Right lobe of liver (tissue), 6 donors: Measurements from ENCODE around the gene RHBDL1. TPM values are rescaled to one million over a fixed set of nuclear protein-coding genes. Genes with fewer than 3 reads are reported as not detected.
A peak's percentile ranks its signal among the peaks of the same experiment; 100 is the strongest.

ENCODE experiments used
- ATAC-seq, 4 donors: fragments of 200-7000 bp; cut with Tn5 transposase; one replicate each; pipeline ENCODE4 v1.9.1; 2020; ENCODE audit warnings: mild to moderate bottlenecking in 4 of 4, moderate library complexity in 4 of 4
- DNase-seq, 3 donors: peaks; one replicate each; pipeline ENCODE4 v3.0.0-alpha.2; 2020
- H3K27ac ChIP-seq, 3 donors: fragments of 200-600 bp; one replicate each; pipeline ENCODE4 v1.8.0; 2022
- H3K27me3 ChIP-seq, 2 donors: fragments of 200-600 bp; one replicate each; pipeline ENCODE4 v1.8.0; 2022
- H3K36me3 ChIP-seq, 4 donors: fragments of 200-600 bp; sonication (generic) in 1 of 4; one replicate each; pipeline versions ENCODE4 v1.5.1 to v1.8.0; 2017 to 2022; ENCODE audit warnings: control low read depth in 1 of 4
- H3K4me1 ChIP-seq, 4 donors: fragments of 200-600 bp; sonication (generic) in 1 of 4; one replicate each; pipeline versions ENCODE4 v1.5.1 to v1.8.0; 2017 to 2022; ENCODE audit warnings: control low read depth in 1 of 4
- H3K4me3 ChIP-seq, 3 donors: fragments of 200-600 bp; one replicate each; pipeline ENCODE4 v1.8.0; 2022
- H3K9me3 ChIP-seq, 4 donors: fragments of 200-600 bp; sonication (generic) in 1 of 4; one replicate each; pipeline versions ENCODE4 v1.5.1 to v1.8.0; 2017 to 2022; ENCODE audit warnings: control low read depth in 1 of 4
- CTCF ChIP-seq, 4 donors: fragments of 200-600 bp in 3 of 4; fragments of 450-650 bp in 1 of 4; IDR thresholded peaks; one replicate each; pipeline versions ENCODE4 v1.5.1 to v1.8.0; 2016 to 2022; ENCODE audit warnings: antibody characterized with exemption in 4 of 4, mild to moderate bottlenecking in 2 of 4
- POLR2A ChIP-seq: fragments of 450-650 bp; IDR thresholded peaks from one replicate; pipeline ENCODE4 v1.6.1; 2017; ENCODE audit warnings: antibody characterized with exemption, mild to moderate bottlenecking
- WGBS: methylation state at CpG from one replicate; pipeline ENCODE4 v1.1.6; 2018; ENCODE audit warnings: low coverage, low lambda C conversion rate; ENCODE audit not compliant: insufficient coverage; ENCODE audit errors: missing lambda C conversion rate; 5-methylcytosine and 5-hydroxymethylcytosine counted together
- intact Hi-C, 2 donors: fragments of 100-400 bp; cut with DNase I; formaldehyde crosslinking; loops; one replicate each; pipeline versions ENCODE4 v1.11.2 to v1.14.1; 2022
- total RNA-seq, 6 experiments: library from RNA; depleted of rRNA in 2 of 6; stranded (reverse); fragments of >200 nt in 2 of 6; fragmentation: NEBNext Ultra II Directional in 3 of 6; extraction: Animal tissue kit (Norgen Biotek cat#: 25700) in 3 of 6; gene quantifications; one replicate each; pipeline versions ENCODE4 v1.1.0 to v1.2.4, GENCODE V29; 2016 to 2023
- donor health status: DM: no; HTN: yes; CAD: no.
- donor health status: DM: no; HTN: no; CAD: no.
- donor health status: DM: no; HTN: no; CAD: no.
- donor health status: DM: no; HTN: yes; CAD: no.
- donor health status: DM: no; HTN: yes; CAD: no.

The RHBDL1 gene
- total RNA-seq, 6 experiments from 2014 or later = 0.37 to 1.1 (median 0.60) TPM

GRCh38 chr16:700684-701584 is 25.5 kb downstream of the RHBDL1 start:
- DNase-seq (no peak), ATAC-seq (peak; percentile 36 to 72 (median 46))
- no peak for TF ChIP-seq CTCF (IDR thresholded peaks at IDR 0.05)
- no peak for TF ChIP-seq POLR2A
- H3K27ac ChIP-seq = no peak overlapping the region
- H3K4me3 ChIP-seq = no peak overlapping the region
- H3K27me3 ChIP-seq = peaks cover 8 to 20% of the 10 kb centered on the region in 2 donors
- WGBS = 13% methylated on average over 22 of the region's 76 CpGs
- no peaks in the 10 kb centered on the region for H3K9me3 ChIP-seq
- H3K36me3 ChIP-seq = no peaks in the 10 kb centered on the region
- no peaks in the 10 kb centered on the region for H3K4me1 ChIP-seq
- intact Hi-C loops = no loop called here

DNA sequence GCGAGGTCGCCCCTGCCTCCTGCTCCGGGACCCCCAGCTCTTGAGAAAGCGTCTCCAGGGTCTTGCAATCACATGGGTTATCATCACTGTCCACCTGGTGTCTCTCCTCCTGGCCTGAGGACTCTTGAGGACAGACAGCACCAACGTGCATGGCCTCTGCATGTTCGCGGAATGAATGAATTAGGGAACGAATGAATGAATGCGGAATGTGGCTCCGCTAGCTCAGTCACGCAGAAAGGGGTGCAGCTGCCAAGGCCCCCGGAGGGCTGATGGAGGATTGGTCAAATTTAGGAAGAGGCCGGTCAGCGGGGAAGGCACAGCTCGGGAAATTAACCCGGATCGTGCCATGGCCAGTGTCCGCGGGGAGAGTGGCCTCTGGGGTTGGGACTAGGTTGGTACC is 26.9 kb downstream of the RHBDL1 start:
- Histone ChIP-seq H3K4me1 (no peaks in the 10 kb centered on the region), H3K27me3 (peaks cover 8 to 20% of the 10 kb centered on the region in 2 donors), H3K27ac (no peak overlapping the region), H3K9me3 (no peaks in the 10 kb centered on the region), H3K4me3 (no peak overlapping the region), H3K36me3 (no peaks in the 10 kb centered on the region)
- WGBS = 62% methylated on average over 17 of the region's 19 CpGs
- intact Hi-C loops = no loop called here
- TF ChIP-seq CTCF (IDR thresholded peaks at IDR 0.05) = no peak
- TF ChIP-seq POLR2A = no peak
- DNase-seq = no peak
- ATAC-seq = no peak

DNA sequence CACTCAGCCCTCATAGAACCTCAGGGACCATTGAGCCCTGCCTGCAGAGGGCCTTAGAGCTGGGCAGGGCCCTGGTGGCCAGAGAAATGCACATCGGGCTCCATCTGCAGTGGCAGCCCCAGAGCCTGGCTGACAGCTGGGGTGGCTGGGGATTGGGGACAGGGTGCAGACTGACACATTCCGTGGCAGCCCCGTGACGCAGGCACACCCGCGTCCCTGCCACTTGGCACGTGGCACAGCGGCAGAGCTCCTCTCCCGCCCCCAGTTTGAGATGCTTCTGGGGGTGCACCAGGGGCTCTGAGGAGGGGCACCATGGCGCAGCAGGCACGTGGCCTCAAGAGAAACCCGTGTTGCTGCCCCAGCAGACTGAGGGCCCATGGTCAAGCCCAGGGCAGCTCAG is 27.9 kb downstream of the RHBDL1 start:
- Histone ChIP-seq H3K9me3 (no peaks in the 10 kb centered on the region), H3K4me3 (no peak overlapping the region), H3K36me3 (no peaks in the 10 kb centered on the region), H3K27ac (no peak overlapping the region), H3K4me1 (no peaks in the 10 kb centered on the region), H3K27me3 (peaks cover 8 to 20% of the 10 kb centered on the region in 2 donors)
- ATAC-seq (no peak), DNase-seq (no peak)
- TF ChIP-seq POLR2A (no peak), CTCF (IDR thresholded peaks at IDR 0.05) (no peak)
- WGBS = 0% methylated on average over 1 of the region's 12 CpGs
- intact Hi-C loops = no loop called here

GRCh38 chr16:704047-704446 is 28.6 kb downstream of the RHBDL1 start:
- no peaks in the 10 kb centered on the region for H3K4me1 ChIP-seq
- 45% methylated on average over 6 of the region's 7 CpGs for WGBS
- no peaks in the 10 kb centered on the region for H3K36me3 ChIP-seq
- H3K27me3 ChIP-seq = peaks cover 8 to 19% of the 10 kb centered on the region in 2 donors
- no peak for DNase-seq
- H3K9me3 ChIP-seq = no peaks in the 10 kb centered on the region
- ATAC-seq = no peak
- H3K4me3 ChIP-seq = no peak overlapping the region
- intact Hi-C loops = no loop called here
- no peak for TF ChIP-seq CTCF (IDR thresholded peaks at IDR 0.05)
- no peak for TF ChIP-seq POLR2A
- H3K27ac ChIP-seq = no peak overlapping the region
